SU-DHL-6 (cell line): ENCODE results near the gene EPB41L4A.
A peak's percentile ranks its signal among the peaks of the same experiment; 100 is the strongest.

ENCODE experiments used
- H2AFZ ChIP-seq: fragments of 200-600 bp; sonication (generic); 2 replicates; pipeline ENCODE4 v1.6.1; 2014; ENCODE audit warnings: low read depth, mild to moderate bottlenecking, moderate library complexity, mixed read lengths, antibody characterized with exemption, low read length; ENCODE audit not compliant: severe bottlenecking
- H3F3A ChIP-seq: fragments of 200-600 bp; shearing (Covaris generic); 2 replicates; pipeline ENCODE4 v1.6.0; 2016; ENCODE audit warnings: antibody characterized with exemption, mild to moderate bottlenecking; ENCODE audit not compliant: insufficient read depth
- H3K27ac ChIP-seq: fragments of 200-600 bp; sonication (generic); 2 replicates; pipeline ENCODE4 v1.5.1; 2016; ENCODE audit warnings: low read depth, mild to moderate bottlenecking, low read length, moderate library complexity, mixed read lengths
- H3K27me3 ChIP-seq: fragments of 200-600 bp; sonication (generic), shearing (Covaris generic); 2 replicates; pipeline ENCODE4 v1.6.0; 2014; ENCODE audit warnings: mild to moderate bottlenecking, low read length
- H3K36me3 ChIP-seq: fragments of 200-600 bp; sonication (generic); 2 replicates; pipeline ENCODE4 v1.6.1; 2014; ENCODE audit warnings: mild to moderate bottlenecking, low read length, mixed read lengths
- H3K4me2 ChIP-seq: fragments of 300-600, 200-600 bp; shearing (Covaris generic), sonication (generic); 2 replicates; pipeline ENCODE4 v1.6.0; 2014; ENCODE audit warnings: low read length, low read depth, mild to moderate bottlenecking; ENCODE audit not compliant: poor library complexity, severe bottlenecking
- H3K4me3 ChIP-seq: fragments of 200-600 bp; sonication (generic); 2 replicates; pipeline ENCODE4 v1.5.1; 2014; ENCODE audit warnings: antibody characterized with exemption, low read length, mild to moderate bottlenecking, mixed read lengths; ENCODE audit not compliant: insufficient read depth, poor library complexity, severe bottlenecking
- H3K79me2 ChIP-seq: fragments of 200-600 bp; sonication (generic); 2 replicates; pipeline ENCODE4 v1.6.1; 2014; ENCODE audit warnings: mild to moderate bottlenecking, low read length, moderate library complexity; ENCODE audit not compliant: insufficient read depth
- H3K9ac ChIP-seq: fragments of 200-600 bp; sonication (generic); 2 replicates; pipeline ENCODE4 v1.7.0; 2014; ENCODE audit warnings: mild to moderate bottlenecking, low read length
- H3K9me2 ChIP-seq: fragments of 200-600 bp; sonication (generic); replicated peaks from 2 replicates; pipeline ENCODE4 v1.6.1; 2014; ENCODE audit warnings: low read length; ENCODE audit not compliant: insufficient read depth
- H3K9me3 ChIP-seq: fragments of 200-600 bp; sonication (generic); 2 replicates; pipeline ENCODE4 v1.6.1; 2014; ENCODE audit warnings: low read length, mixed read lengths; ENCODE audit not compliant: insufficient read depth
- H4K20me1 ChIP-seq: fragments of 200-600 bp; sonication (generic); 2 replicates; pipeline ENCODE4 v1.6.1; 2014; ENCODE audit warnings: low read depth, mild to moderate bottlenecking, antibody characterized with exemption, low read length, moderate library complexity, mixed read lengths
- EZH2phosphoT487 ChIP-seq: fragments of 200-600 bp; sonication (generic), shearing (Covaris generic); conservative IDR thresholded peaks from 2 replicates; pipeline ENCODE4 v1.6.1; 2018; ENCODE audit warnings: mild to moderate bottlenecking, antibody characterized with exemption, low read length, moderate library complexity, mixed read lengths
- TF ChIP-seq, protein P1 (sequence below): fragments of 200-600 bp; sonication (generic); IDR thresholded peaks from one replicate; pipeline ENCODE4 v1.5.1; 2017; ENCODE audit warnings: antibody characterized with exemption, mild to moderate bottlenecking, low read length, moderate library complexity; ENCODE audit not compliant: insufficient read depth, poor library complexity, severe bottlenecking

EPB41L4A gene

GRCh38 chr5:112165399-112165798 lies 253.7 kb downstream of the EPB41L4A start:
- Histone ChIP-seq H3K4me2 (no peak overlapping the region), H3K9me3 (no peaks in the 10 kb centered on the region), H4K20me1 (peaks cover 6% of the 10 kb centered on the region; the same call in 1 of the 2 replicates), H3K4me3 (no peak overlapping the region), H3K9me2 (no peaks in the 10 kb centered on the region), H3F3A (peaks cover 60% of the 10 kb centered on the region), H2AFZ (no peak overlapping the region), H3K36me3 (peaks cover 26% of the 10 kb centered on the region), H3K27ac (no peak overlapping the region), H3K9ac (no peak overlapping the region), H3K27me3 (no peaks in the 10 kb centered on the region), H3K79me2 (peaks cover 21% of the 10 kb centered on the region)
- TF ChIP-seq, protein P1, sequence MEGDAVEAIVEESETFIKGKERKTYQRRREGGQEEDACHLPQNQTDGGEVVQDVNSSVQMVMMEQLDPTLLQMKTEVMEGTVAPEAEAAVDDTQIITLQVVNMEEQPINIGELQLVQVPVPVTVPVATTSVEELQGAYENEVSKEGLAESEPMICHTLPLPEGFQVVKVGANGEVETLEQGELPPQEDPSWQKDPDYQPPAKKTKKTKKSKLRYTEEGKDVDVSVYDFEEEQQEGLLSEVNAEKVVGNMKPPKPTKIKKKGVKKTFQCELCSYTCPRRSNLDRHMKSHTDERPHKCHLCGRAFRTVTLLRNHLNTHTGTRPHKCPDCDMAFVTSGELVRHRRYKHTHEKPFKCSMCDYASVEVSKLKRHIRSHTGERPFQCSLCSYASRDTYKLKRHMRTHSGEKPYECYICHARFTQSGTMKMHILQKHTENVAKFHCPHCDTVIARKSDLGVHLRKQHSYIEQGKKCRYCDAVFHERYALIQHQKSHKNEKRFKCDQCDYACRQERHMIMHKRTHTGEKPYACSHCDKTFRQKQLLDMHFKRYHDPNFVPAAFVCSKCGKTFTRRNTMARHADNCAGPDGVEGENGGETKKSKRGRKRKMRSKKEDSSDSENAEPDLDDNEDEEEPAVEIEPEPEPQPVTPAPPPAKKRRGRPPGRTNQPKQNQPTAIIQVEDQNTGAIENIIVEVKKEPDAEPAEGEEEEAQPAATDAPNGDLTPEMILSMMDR, result no peak
- TF ChIP-seq EZH2phosphoT487, result no peak

DNA sequence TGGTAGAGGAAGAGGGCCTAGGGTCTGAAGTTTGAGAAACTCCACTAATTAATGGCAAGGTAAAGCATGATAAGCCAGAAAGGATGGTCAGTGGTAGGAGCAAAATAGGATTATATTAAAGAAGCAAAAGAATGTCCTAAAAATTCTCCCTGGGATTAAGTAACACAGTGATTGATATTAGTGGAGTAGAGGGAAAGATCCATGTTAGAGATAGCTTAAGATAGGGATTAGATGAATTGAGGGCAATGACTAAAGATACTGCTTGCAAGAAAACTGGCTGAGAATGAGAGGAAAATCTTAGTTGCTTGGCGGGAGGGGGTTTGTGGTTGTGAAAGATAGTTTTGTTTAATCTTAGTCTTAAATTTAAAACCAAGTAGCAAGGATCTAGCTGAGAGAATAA lies 255.6 kb downstream of the EPB41L4A start:
- peaks cover 6% of the 10 kb centered on the region; the same call in 1 of the 2 replicates for H4K20me1 ChIP-seq
- H3K9me2 ChIP-seq, result no peaks in the 10 kb centered on the region
- no peak overlapping the region for H3K4me2 ChIP-seq
- H3K9me3 ChIP-seq, result no peaks in the 10 kb centered on the region
- TF ChIP-seq EZH2phosphoT487, result no peak
- TF ChIP-seq, protein P1, result no peak
- H3F3A ChIP-seq, result peaks cover 50% of the 10 kb centered on the region
- H3K79me2 ChIP-seq, result peaks cover 21% of the 10 kb centered on the region
- no peaks in the 10 kb centered on the region for H3K27me3 ChIP-seq
- H3K36me3 ChIP-seq, result peaks cover 26% of the 10 kb centered on the region
- no peak overlapping the region for H3K27ac ChIP-seq
- no peak overlapping the region for H2AFZ ChIP-seq
- H3K9ac ChIP-seq, result no peak overlapping the region
- no peak overlapping the region for H3K4me3 ChIP-seq

DNA sequence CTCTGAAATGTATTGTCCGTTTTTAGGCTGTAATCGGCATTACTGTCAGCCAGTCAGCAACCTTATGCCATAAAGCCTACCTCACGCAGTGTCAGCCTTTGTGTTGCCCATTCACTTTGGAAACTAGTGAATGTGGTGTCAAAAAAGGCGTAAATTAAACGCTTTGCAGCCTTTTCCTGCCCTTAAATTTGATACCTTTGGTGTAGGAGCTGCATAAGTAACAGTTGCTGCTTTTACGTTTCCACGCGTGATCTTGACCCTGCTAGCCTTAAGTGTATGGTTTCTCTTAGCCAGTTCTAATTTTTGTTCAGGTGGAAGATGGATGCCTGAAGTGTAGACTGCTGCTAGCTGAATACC lies 257.7 kb downstream of the EPB41L4A start:
- Histone ChIP-seq H3F3A (peaks cover 42% of the 10 kb centered on the region), H3K27me3 (no peaks in the 10 kb centered on the region), H3K9me3 (no peaks in the 10 kb centered on the region), H3K9me2 (no peaks in the 10 kb centered on the region), H3K79me2 (peaks cover 21% of the 10 kb centered on the region), H3K36me3 (peaks cover 26% of the 10 kb centered on the region), H3K9ac (peak overlapping the region; percentile 95), H2AFZ (peak overlapping the region; percentile 63), H3K4me3 (peak overlapping the region; percentile 94), H3K27ac (peak overlapping the region; percentile 53; the same call in 1 of the 2 replicates), H3K4me2 (peak overlapping the region; percentile 95), H4K20me1 (peaks cover 6% of the 10 kb centered on the region; the same call in 1 of the 2 replicates)
- TF ChIP-seq, protein P1, result no peak
- no peak for TF ChIP-seq EZH2phosphoT487
